CD14-positive monocyte (primary cell): ENCODE measurements around the gene DIAPH1. TPM values are rescaled to one million over a fixed set of nuclear protein-coding genes. Genes with fewer than 3 reads are reported as not detected.

ENCODE experiments used
- DNase-seq, 3 donors: peaks; one replicate each; pipeline ENCODE4 v3.0.0-alpha.2; 2011 to 2022
- H2AFZ ChIP-seq: 2 replicates; pipeline ENCODE4 v1.6.0; 2012; ENCODE audit warnings: mild to moderate bottlenecking, low read depth, low read length, inconsistent platforms; ENCODE audit not compliant: insufficient read depth, poor library complexity, severe bottlenecking
- H3K27ac ChIP-seq, 2 donors: 1 replicate in 1 of 2; 2 replicates in 1 of 2; pipeline ENCODE4 v1.5.1; 2012 to 2013; ENCODE audit warnings: low read length in 2 of 2, control low read depth in 1 of 2, inconsistent platforms in 1 of 2, low read depth in 1 of 2, mild to moderate bottlenecking in 1 of 2
- H3K27me3 ChIP-seq, 2 donors: one replicate each; pipeline versions ENCODE4 v1.6.0 to v1.6.1; 2011 to 2013; ENCODE audit warnings: low read length in 2 of 2; ENCODE audit not compliant: control insufficient read depth in 2 of 2, insufficient read depth in 2 of 2
- H3K36me3 ChIP-seq, 2 donors: replicated peaks in 1 of 2; 1 replicate in 1 of 2; 2 replicates in 1 of 2; pipeline versions ENCODE4 v1.5.1 to v1.6.1; 2012 to 2013; ENCODE audit warnings: low read length in 2 of 2, control low read depth in 1 of 2, inconsistent platforms in 1 of 2, mild to moderate bottlenecking in 1 of 2; ENCODE audit not compliant: insufficient read depth in 2 of 2, control insufficient read depth in 1 of 2
- H3K4me1 ChIP-seq, 2 donors: 1 replicate in 1 of 2; 2 replicates in 1 of 2; pipeline versions ENCODE4 v1.5.1 to v1.6.1; 2012 to 2013; ENCODE audit warnings: low read length in 2 of 2, control low read depth in 1 of 2, inconsistent platforms in 1 of 2, mild to moderate bottlenecking in 1 of 2, moderate library complexity in 1 of 2; ENCODE audit not compliant: insufficient read depth in 2 of 2, control insufficient read depth in 1 of 2
- H3K4me2 ChIP-seq: replicated peaks from 2 replicates; pipeline ENCODE3; 2012; ENCODE audit warnings: low read length, moderate library complexity, mild to moderate bottlenecking; ENCODE audit not compliant: poor library complexity, severe bottlenecking; ENCODE audit errors: extremely low read depth
- H3K4me3 ChIP-seq, 3 experiments: fragments of 200-600 bp in 1 of 3; sonication (generic) in 1 of 3; replicated peaks in 1 of 3; 1 replicate in 2 of 3; 2 replicates in 1 of 3; pipeline ENCODE4 v1.5.1; 2011 to 2013; ENCODE audit warnings: low read length in 3 of 3, mild to moderate bottlenecking in 3 of 3, control low read depth in 2 of 3, low read depth in 2 of 3, inconsistent platforms in 1 of 3, moderate library complexity in 1 of 3
- H3K79me2 ChIP-seq: 2 replicates; pipeline ENCODE4 v1.6.0; 2012; ENCODE audit warnings: mild to moderate bottlenecking, control low read depth, inconsistent platforms, low read length, moderate library complexity; ENCODE audit not compliant: insufficient read depth
- H3K9ac ChIP-seq: 2 replicates; pipeline ENCODE4 v1.6.0; 2017; ENCODE audit warnings: low read length, mild to moderate bottlenecking; ENCODE audit not compliant: insufficient read depth, poor library complexity, severe bottlenecking
- H3K9me3 ChIP-seq, 2 donors: replicated peaks in 1 of 2; 1 replicate in 1 of 2; 2 replicates in 1 of 2; pipeline versions ENCODE4 v1.5.1 to v1.6.1; 2012 to 2013; ENCODE audit warnings: low read length in 2 of 2, control low read depth in 1 of 2; ENCODE audit not compliant: control insufficient read depth in 1 of 2, insufficient read depth in 1 of 2
- H4K20me1 ChIP-seq: 2 replicates; pipeline ENCODE4 v1.6.0; 2012; ENCODE audit warnings: mild to moderate bottlenecking, low read length, control low read depth, moderate library complexity; ENCODE audit not compliant: insufficient read depth
- H3K27ac Mint-ChIP-seq, 7 donors: one replicate each; pipeline ENCODE4 v1.8.0; 2020; ENCODE audit warnings: mild to moderate bottlenecking in 7 of 7, mixed read lengths in 7 of 7, moderate library complexity in 6 of 7, inconsistent platforms in 2 of 7
- H3K27me3 Mint-ChIP-seq, 3 donors: one replicate each; pipeline ENCODE4 v1.8.0; 2021 to 2022; ENCODE audit warnings: low read depth in 3 of 3, mild to moderate bottlenecking in 3 of 3, mixed read lengths in 3 of 3, moderate library complexity in 3 of 3, inconsistent platforms in 1 of 3
- H3K36me3 Mint-ChIP-seq, 2 donors: one replicate each; pipeline ENCODE4 v1.8.0; 2020; ENCODE audit warnings: mixed read lengths in 2 of 2, inconsistent platforms in 1 of 2, mild to moderate bottlenecking in 1 of 2
- H3K4me1 Mint-ChIP-seq: one replicate; pipeline ENCODE4 v1.8.0; 2020; ENCODE audit warnings: mild to moderate bottlenecking, mixed read lengths
- H3K4me3 Mint-ChIP-seq, 2 donors: one replicate each; pipeline ENCODE4 v1.8.0; 2020; ENCODE audit warnings: mild to moderate bottlenecking in 2 of 2, mixed read lengths in 2 of 2, moderate library complexity in 1 of 2
- H3K9me3 Mint-ChIP-seq, 7 donors: one replicate each; pipeline ENCODE4 v1.8.0; 2020 to 2022; ENCODE audit warnings: mixed read lengths in 7 of 7, mild to moderate bottlenecking in 6 of 7, moderate library complexity in 6 of 7, inconsistent platforms in 2 of 7
- WGBS: methylation state at CpG from one replicate; pipeline ENCODE4 v1.1.5; 2013; ENCODE audit warnings: missing lambda C conversion rate; ENCODE audit not compliant: insufficient coverage; 5-methylcytosine and 5-hydroxymethylcytosine counted together
- intact Hi-C, 2 donors: fragments of 100-400 bp; cut with micrococcal nuclease; formaldehyde crosslinking; loops; one replicate each; pipeline versions ENCODE4 v1.15.0 to v1.15.1; 2023
- polyA plus RNA-seq, 3 donors: library from polyadenylated mRNA; depleted of rRNA in 1 of 3; unstranded in 2 of 3; stranded (reverse) in 1 of 3; fragments of 300-500 nt in 2 of 3; fragments of >200 nt in 1 of 3; fragmentation: Illumina TruSeq in 2 of 3; gene quantifications; 1 replicate in 2 of 3; 2 replicates in 1 of 3; pipeline ENCODE4 v1.2.3, GENCODE V29; 2012 to 2021
- TF ChIP-seq, protein P1 (sequence below): fragments of 200-600 bp; IDR thresholded peaks from one replicate; pipeline ENCODE4 v1.8.0; 2022; ENCODE audit warnings: antibody characterized with exemption, mild to moderate bottlenecking

DIAPH1 gene
- polyA plus RNA-seq, 3 donors: 60.2 to 140 (median 98.6) TPM

DNA sequence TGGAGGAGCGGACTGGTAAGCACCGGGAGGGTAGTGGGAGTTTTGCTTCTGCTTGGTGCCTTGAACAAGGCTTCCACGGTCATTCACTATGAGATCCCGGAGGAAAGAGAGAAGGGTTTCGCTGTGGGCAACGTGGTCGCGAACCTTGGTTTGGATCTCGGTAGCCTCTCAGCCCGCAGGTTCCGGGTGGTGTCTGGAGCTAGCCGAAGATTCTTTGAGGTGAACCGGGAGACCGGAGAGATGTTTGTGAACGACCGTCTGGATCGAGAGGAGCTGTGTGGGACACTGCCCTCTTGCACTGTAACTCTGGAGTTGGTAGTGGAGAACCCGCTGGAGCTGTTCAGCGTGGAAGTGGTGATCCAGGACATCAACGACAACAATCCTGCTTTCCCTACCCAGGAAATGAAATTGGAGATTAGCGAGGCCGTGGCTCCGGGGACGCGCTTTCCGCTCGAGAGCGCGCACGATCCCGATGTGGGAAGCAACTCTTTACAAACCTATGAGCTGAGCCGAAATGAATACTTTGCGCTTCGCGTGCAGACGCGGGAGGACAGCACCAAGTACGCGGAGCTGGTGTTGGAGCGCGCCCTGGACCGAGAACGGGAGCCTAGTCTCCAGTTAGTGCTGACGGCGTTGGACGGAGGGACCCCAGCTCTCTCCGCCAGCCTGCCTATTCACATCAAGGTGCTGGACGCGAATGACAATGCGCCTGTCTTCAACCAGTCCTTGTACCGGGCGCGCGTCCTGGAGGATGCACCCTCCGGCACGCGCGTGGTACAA lies 142.5 kb downstream of the DIAPH1 start:
- 2% methylated on average over 58 of the region's 58 CpGs for WGBS
- Mint-ChIP-seq H3K27ac (peak overlapping the region in 2 of 7 donors; percentile 42 to 71), H3K4me1 (peaks cover 27% of the 10 kb centered on the region), H3K4me3 (peak overlapping the region; percentile 87 to 98), H3K27me3 (peaks cover 43 to 63% (median 61%) of the 10 kb centered on the region in 3 donors), H3K36me3 (peaks cover 7 to 10% of the 10 kb centered on the region in 2 donors), H3K9me3 (peaks cover 0 to 28% (median 6%) of the 10 kb centered on the region in 7 donors)
- Histone ChIP-seq H3K27me3 (peaks cover 47 to 69% of the 10 kb centered on the region in 2 donors), H3K9ac (no peak overlapping the region), H3K27ac (no peak overlapping the region), H4K20me1 (no peaks in the 10 kb centered on the region), H3K4me1 (peaks cover 19 to 25% of the 10 kb centered on the region in 2 donors), H3K79me2 (no peaks in the 10 kb centered on the region), H3K4me2 (peak overlapping the region; percentile 91), H3K36me3 (no peaks in the 10 kb centered on the region), H3K4me3 (peak overlapping the region; percentile 28 to 77 (median 41)), H2AFZ (peak overlapping the region; percentile 78), H3K9me3 (peaks cover 0 to 20% of the 10 kb centered on the region in 2 donors)
- no peak for DNase-seq
- intact Hi-C loops: no loop called here
- TF ChIP-seq, protein P1, sequence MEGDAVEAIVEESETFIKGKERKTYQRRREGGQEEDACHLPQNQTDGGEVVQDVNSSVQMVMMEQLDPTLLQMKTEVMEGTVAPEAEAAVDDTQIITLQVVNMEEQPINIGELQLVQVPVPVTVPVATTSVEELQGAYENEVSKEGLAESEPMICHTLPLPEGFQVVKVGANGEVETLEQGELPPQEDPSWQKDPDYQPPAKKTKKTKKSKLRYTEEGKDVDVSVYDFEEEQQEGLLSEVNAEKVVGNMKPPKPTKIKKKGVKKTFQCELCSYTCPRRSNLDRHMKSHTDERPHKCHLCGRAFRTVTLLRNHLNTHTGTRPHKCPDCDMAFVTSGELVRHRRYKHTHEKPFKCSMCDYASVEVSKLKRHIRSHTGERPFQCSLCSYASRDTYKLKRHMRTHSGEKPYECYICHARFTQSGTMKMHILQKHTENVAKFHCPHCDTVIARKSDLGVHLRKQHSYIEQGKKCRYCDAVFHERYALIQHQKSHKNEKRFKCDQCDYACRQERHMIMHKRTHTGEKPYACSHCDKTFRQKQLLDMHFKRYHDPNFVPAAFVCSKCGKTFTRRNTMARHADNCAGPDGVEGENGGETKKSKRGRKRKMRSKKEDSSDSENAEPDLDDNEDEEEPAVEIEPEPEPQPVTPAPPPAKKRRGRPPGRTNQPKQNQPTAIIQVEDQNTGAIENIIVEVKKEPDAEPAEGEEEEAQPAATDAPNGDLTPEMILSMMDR: no peak

DNA sequence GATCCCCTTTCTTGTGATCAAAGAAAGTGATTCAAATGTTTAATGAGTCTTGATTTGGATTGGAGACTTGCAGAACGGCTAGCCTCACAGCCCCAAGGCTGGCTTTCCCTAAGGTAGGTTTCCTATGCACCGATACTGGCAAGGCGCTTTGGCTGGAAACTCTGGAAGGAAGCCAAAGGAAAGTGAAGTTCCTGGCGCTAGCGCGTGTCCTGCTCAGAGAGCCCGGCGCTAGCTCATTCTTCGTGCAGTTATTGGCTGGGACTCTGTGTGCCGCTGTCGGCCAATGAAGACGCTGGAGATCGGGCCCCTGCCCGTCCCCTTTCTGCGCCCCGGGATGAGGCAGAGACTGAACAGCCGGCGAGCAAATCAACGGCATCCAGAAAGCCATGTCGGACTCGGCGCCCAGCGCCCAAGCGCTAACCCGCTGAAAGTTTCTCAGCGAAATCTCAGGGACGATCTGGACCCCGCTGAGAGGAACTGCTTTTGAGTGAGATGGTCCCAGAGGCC lies 143.1 kb downstream of the DIAPH1 start, which contains the start of gene PCDHGC3:
PCDHGC3 (plus strand) TSS at position 342 of the 507 bp plus-strand sequence; CDS start at position 493, 151 bp downstream.
- intact Hi-C loops: no loop called here
- H3K27ac Mint-ChIP-seq: peak within 1 kb of the TSS in 3 of 7 donors; percentile 42 to 71 (median 61)
- under 1% methylated on average over 28 of the region's 28 CpGs for WGBS

More for the DNA sequence above, 143.1 kb downstream of the DIAPH1 start, which contains the start of gene PCDHGC3:
- Histone ChIP-seq H3K27me3 (peaks cover 47 to 66% of the 10 kb centered on the region in 2 donors), H2AFZ (peak within 1 kb of the TSS; percentile 78), H4K20me1 (no peaks in the 10 kb centered on the region), H3K4me1 (peaks cover 19 to 25% of the 10 kb centered on the region in 2 donors), H3K36me3 (no peaks in the 10 kb centered on the region), H3K4me2 (peak within 1 kb of the TSS; percentile 91), H3K27ac (no peak within 1 kb of the TSS), H3K9me3 (peaks cover 0 to 20% of the 10 kb centered on the region in 2 donors), H3K4me3 (peak within 1 kb of the TSS; percentile 28 to 77 (median 41)), H3K79me2 (no peaks in the 10 kb centered on the region), H3K9ac (no peak within 1 kb of the TSS)
- peak within 1 kb of the TSS; percentile 87 to 98 for H3K4me3 Mint-ChIP-seq
- H3K36me3 Mint-ChIP-seq: peaks cover 7 to 10% of the 10 kb centered on the region in 2 donors
- DNase-seq: peak; percentile 18 to 50 (median 28)
- peaks cover 27% of the 10 kb centered on the region for H3K4me1 Mint-ChIP-seq
- peaks cover 43 to 64% (median 61%) of the 10 kb centered on the region in 3 donors for H3K27me3 Mint-ChIP-seq
- TF ChIP-seq, protein P1: peak; percentile 16
- H3K9me3 Mint-ChIP-seq: peaks cover 0 to 28% (median 7%) of the 10 kb centered on the region in 7 donors
